GM12872 (cell line): ENCODE measurements around the gene MYL11.

Experiments used
- TF ChIP-seq, protein P1 (sequence below): IDR thresholded peaks from 3 replicates; pipeline ENCODE4 v1.5.1; 2011; ENCODE audit warnings: low read depth, mild to moderate bottlenecking, low read length, moderate library complexity; ENCODE audit not compliant: insufficient read depth

Gene MYL11

DNA sequence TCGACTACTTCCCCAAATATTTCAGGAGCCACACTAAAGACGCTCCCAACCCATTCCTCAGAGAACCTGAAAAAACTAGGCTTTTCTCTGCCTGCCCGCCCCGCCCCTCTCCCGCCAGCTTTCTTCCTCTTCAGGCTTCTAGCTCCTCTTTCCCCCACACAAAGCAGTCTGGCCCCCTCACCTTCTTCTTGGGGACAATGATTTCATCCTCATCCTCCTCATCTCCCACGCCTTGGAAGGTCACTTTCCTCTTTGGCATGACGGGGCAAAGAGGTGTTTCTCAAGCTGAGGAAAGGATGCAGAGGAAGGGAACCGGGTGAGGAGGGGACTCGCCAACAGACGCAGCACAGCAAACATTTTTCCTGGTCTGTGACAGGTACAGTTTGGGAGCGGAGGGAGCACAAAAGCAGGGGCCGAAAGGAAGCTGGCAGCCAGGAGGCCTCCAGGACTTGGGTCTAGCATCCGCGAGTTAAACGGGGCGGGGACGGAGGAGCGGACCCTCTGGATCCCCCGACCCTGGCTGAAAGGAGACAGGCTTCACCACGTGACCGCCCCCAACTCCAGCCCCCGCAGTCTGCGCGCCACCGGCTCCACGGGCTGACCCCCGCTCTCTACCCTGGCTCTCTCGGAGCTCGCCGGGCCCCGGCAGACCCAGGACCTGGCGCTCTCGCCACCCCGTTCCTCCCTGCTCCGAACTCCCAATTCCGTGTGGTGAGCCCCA is 20.0 kb upstream of the MYL11 start:
- TF ChIP-seq, protein P1, sequence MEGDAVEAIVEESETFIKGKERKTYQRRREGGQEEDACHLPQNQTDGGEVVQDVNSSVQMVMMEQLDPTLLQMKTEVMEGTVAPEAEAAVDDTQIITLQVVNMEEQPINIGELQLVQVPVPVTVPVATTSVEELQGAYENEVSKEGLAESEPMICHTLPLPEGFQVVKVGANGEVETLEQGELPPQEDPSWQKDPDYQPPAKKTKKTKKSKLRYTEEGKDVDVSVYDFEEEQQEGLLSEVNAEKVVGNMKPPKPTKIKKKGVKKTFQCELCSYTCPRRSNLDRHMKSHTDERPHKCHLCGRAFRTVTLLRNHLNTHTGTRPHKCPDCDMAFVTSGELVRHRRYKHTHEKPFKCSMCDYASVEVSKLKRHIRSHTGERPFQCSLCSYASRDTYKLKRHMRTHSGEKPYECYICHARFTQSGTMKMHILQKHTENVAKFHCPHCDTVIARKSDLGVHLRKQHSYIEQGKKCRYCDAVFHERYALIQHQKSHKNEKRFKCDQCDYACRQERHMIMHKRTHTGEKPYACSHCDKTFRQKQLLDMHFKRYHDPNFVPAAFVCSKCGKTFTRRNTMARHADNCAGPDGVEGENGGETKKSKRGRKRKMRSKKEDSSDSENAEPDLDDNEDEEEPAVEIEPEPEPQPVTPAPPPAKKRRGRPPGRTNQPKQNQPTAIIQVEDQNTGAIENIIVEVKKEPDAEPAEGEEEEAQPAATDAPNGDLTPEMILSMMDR: no peak

DNA sequence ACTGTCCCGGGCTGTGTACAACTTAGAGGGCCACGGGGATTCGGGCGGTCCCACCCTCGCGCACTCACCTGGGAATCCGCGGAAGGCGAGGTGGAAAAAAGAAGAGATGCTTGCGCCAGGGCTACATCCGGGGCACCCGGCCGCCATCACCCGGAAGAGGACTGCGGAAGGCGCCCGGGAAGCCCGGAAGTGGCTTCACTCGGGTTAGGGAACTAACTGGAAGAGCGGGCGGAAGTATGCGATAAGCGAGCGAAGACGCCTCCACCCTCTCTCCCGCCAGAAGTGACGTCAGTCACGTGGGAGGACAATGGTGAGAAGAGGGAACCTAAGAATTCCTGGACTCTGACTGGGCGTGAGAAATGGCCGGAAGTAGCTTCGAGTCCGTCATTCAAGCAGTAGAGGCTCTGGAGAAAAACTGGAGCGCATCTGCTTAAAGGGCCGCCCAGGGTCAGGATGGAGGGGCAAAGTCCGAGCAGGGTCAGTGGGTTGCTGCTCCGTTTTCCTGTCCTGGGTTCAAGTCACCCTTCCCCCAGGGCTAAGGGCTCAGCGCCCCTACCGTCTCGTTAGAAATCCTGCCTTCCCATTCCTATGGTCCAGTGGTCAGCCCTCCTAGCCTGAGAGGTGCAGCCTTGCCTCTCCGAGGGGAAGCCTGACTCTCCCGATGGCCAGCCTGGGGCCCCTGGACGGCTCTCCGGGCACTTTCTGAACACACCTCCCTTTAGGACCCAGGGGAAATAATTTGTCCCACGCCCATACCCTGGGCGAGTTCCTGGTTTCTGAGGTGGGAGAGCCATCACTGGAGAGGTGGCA is 19.3 kb upstream of the MYL11 start, which contains the start of gene CD2BP2:
Gene CD2BP2 (minus strand): TSS at position 165 of the 810 bp plus-strand sequence. CDS start 627 bp downstream, outside the sequence.
- TF ChIP-seq, protein P1: no peak

DNA sequence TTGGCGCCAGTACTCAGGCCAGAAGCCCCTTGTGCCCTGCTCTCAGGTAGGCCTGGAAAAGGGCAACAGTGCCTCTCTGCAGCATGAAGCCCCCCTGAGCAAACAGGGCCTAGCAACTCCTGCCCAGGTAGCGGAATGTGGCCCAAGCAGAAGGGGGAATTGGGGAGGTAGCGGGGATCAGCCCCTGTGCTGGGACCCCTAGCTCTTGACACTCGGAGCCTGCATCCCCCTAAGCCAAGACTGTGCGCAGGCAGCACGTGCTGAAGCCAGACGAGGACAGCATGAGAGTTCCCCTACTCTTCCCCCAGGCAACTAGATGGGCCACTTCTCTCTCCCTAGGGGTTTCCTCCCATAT is 18.7 kb upstream of the MYL11 start:
- TF ChIP-seq, protein P1: no peak

DNA sequence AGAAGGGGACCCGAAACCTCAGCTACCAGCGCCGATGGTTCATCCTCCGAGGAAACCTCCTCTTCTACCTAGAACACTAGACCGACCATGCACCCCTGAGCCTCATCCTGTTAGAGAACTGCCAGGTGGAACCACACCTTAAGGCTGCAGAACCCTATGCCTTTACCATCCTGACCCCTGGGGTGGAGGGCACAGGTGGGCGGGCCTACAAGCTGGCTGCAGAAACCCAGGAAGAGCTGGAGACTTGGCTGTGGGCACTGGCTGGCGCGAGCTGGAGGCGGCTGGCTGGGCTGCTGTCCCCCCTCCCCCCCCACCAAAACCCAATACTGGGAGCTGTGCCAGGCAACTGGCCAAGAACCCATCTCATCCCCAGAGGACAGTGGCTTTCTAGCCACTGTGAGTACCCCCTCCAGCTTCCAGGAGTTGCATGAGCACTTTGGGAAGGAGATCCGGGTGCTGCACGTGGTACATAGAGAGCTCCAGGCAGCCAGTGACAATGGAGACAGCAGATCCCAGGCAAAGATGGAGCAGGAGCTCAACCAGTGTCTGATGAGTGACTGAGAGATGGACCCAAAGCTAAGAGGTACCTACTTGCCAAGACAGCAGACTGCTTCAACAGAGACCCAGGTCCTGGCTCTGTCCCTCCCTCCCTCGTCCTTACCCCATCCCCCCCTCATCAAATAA is 18.1 kb upstream of the MYL11 start:
- TF ChIP-seq, protein P1: no peak

DNA sequence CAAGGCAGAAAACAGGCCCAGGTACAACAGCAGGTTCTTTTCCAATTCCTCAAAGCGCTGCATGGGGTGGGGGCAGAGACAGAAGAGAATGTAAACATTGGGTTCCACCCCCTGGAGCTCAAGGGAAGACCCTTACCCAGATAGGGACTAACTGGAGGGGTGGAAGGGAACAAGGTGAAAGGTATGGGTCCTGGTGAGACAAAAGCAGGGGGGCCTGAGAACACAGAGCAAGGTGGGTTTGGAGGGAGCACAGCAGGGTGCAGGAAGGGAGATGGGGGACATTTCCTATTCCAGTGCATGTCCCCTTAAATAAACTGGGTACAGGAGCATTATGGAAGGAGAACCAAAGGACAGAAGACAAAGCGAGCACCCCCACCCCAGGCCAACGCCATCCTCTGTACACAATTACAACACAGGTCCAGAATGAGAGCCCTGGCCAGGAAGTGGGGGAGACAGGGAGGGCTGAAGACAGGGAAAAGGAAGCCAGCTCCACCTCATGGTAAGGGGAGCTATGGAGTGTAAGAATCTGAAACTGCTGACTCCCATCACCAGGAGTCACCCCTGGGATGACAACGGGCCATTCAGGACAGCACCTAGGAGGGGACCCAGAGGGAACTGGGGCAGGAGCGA is 17.4 kb upstream of the MYL11 start:
- TF ChIP-seq, protein P1: no peak

DNA sequence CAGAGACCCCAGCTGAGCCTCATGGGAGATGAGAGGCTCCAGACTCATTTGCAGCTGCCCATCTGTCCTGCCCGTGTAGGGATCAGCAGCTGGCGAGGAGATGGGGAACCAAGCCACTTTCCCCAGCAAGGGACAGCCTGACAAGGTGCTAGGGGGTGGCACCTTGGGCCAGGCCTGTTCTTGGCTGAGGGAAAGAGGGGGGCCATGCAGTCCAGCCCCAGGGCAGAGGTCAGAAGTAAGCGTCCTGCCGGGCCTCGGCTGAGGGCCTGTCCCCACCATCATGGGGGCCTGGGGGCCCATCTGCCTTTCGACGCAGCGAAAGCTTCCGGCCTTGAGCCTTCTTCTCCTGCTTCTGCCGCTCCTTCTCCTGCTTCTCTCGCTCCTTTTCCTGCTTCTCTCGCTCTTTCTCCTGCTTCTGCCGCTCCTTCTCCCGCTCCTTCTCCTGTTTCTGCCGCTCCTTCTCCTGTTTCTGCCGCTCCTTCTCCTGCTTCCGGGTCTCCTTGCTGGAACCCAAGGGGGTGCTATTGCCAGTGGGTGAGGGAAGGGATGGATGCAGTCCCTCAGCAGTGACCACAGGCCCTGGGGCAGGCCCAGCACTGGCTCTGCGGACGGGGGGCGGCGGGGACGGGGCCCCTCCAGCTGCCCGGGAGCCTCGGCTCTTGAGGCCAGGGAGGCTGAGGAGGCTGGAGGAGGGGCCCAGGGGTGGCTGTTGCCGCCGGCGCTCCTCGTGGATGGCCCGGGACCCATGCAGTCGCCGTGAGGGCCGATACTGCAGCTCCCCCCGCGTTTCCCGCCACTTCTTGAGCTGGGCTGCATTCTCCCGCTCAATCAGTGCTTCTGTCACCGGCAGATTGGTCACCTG is 16.7 kb upstream of the MYL11 start:
- TF ChIP-seq, protein P1: no peak
